ENCODE results near the gene SLC8A1. TPM values are rescaled to one million over a fixed set of nuclear protein-coding genes. Genes with fewer than 3 reads are reported as not detected.

Gene SLC8A1
- total RNA-seq, 1 experiment from 2014 or later: 1.6 TPM

DNA sequence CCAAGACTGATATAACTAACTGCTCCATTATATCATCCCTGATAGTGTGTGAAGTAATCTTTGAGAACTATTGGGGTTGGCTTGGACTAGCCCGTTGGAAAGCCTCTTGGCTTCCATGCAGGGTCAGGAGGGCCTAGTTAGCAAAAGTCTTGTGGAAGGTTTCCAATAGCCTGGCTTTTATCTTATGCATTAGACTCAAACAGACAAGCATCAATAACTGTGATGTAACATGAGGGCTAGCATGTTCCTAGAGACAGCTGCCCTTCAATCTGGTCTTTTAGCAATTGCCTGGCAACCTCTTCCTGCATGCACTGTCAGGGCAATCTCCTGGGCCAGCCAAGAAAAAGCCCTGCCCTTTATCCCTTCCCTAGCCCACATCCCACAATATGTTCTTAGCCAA is 18.2 kb downstream of the SLC8A1 start:
- Mint-ChIP-seq H3K4me3 (ENCODE audit: unreplicated experiment) (no peak overlapping the region), H3K36me3 (ENCODE audit: insufficient read depth, unreplicated experiment) (no peaks in the 10 kb centered on the region), H3K27ac (ENCODE audit: low read depth, unreplicated experiment) (peak overlapping the region; percentile 15), H3K9me3 (ENCODE audit: unreplicated experiment) (no peaks in the 10 kb centered on the region), H3K27me3 (ENCODE audit: insufficient read depth, unreplicated experiment) (no peaks in the 10 kb centered on the region), H3K4me1 (ENCODE audit: insufficient read depth, unreplicated experiment) (peaks cover 51% of the 10 kb centered on the region)
- ChIA-PET CTCF (interaction anchor here (0.9 kb wide), 1 partner anchor 213 kb away, joined by 3 read pairs; no protein-coding TSS in a partner anchor), POLR2A (no interaction called here)
- intact Hi-C loops (cut with micrococcal nuclease): no loop called here
- TF ChIP-seq, protein P1, sequence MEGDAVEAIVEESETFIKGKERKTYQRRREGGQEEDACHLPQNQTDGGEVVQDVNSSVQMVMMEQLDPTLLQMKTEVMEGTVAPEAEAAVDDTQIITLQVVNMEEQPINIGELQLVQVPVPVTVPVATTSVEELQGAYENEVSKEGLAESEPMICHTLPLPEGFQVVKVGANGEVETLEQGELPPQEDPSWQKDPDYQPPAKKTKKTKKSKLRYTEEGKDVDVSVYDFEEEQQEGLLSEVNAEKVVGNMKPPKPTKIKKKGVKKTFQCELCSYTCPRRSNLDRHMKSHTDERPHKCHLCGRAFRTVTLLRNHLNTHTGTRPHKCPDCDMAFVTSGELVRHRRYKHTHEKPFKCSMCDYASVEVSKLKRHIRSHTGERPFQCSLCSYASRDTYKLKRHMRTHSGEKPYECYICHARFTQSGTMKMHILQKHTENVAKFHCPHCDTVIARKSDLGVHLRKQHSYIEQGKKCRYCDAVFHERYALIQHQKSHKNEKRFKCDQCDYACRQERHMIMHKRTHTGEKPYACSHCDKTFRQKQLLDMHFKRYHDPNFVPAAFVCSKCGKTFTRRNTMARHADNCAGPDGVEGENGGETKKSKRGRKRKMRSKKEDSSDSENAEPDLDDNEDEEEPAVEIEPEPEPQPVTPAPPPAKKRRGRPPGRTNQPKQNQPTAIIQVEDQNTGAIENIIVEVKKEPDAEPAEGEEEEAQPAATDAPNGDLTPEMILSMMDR (IDR thresholded peaks at IDR 0.05; ENCODE audit: unreplicated experiment): no peak
- no TSS peak for BruUV-seq (replicated peaks)
- peak; percentile 17 for DNase-seq (ENCODE audit: unreplicated experiment)

DNA sequence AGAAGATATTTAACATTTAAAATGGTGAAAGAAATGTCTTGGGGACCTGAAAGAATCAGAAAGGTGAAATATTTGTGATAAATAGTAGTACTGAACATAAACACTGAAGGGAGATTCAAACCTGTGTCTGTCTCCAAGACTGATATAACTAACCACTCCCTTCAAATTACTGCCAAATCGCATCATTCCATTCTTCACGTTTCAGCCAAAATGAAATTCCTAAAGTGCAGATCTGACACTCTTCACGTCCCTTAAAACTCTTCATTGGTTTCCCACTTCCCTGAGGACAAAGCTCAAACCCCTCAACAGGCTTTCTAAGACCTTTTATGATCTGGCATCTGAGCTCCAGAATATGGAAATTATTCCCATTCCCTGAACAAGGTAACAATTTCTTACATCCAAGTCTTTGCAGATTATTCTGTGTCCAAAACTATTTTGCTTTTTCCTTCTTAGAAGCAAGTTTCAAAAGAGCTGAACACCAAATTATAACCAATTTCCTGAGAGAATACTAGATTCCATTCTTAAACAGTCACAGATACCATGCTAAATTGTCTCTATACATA is 18.9 kb downstream of the SLC8A1 start:
- Mint-ChIP-seq H3K4me3 (ENCODE audit: unreplicated experiment) (no peak overlapping the region), H3K27ac (ENCODE audit: low read depth, unreplicated experiment) (no peak overlapping the region), H3K27me3 (ENCODE audit: insufficient read depth, unreplicated experiment) (no peaks in the 10 kb centered on the region), H3K4me1 (ENCODE audit: insufficient read depth, unreplicated experiment) (peaks cover 44% of the 10 kb centered on the region), H3K9me3 (ENCODE audit: unreplicated experiment) (no peaks in the 10 kb centered on the region), H3K36me3 (ENCODE audit: insufficient read depth, unreplicated experiment) (no peaks in the 10 kb centered on the region)
- no peak for DNase-seq (ENCODE audit: unreplicated experiment)
- no TSS peak for BruUV-seq (replicated peaks)
- intact Hi-C loops (cut with micrococcal nuclease): no loop called here
- TF ChIP-seq, protein P1 (IDR thresholded peaks at IDR 0.05; ENCODE audit: unreplicated experiment): no peak
- POLR2A ChIA-PET: interaction anchor here (0.8 kb wide), 1 partner anchor 79 kb away, joined by 3 read pairs; no protein-coding TSS in a partner anchor
- CTCF ChIA-PET: interaction anchor here (0.6 kb wide), 1 partner anchor 206 kb away, joined by 4 read pairs; no protein-coding TSS in a partner anchor

DNA sequence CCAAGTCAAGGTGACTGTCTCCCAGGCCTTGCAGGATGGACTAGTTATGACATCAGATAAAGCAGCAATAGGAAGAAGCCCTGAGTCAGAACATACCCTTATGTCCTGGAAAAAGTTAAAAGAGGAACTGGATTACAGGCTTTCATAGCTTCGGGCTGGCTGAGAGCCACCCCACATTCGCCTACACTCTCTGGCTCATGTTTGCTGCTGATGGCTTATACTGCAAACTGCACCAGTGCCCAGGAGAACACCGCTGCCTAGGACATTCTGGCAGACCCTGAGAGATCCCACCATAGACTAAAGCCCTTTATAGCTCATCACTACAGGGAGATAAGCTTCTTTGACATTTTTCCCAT is 20.3 kb downstream of the SLC8A1 start:
- Mint-ChIP-seq H3K4me3 (ENCODE audit: unreplicated experiment) (no peak overlapping the region), H3K27me3 (ENCODE audit: insufficient read depth, unreplicated experiment) (no peaks in the 10 kb centered on the region), H3K27ac (ENCODE audit: low read depth, unreplicated experiment) (peak overlapping the region; percentile 1), H3K9me3 (ENCODE audit: unreplicated experiment) (no peaks in the 10 kb centered on the region), H3K4me1 (ENCODE audit: insufficient read depth, unreplicated experiment) (peaks cover 44% of the 10 kb centered on the region), H3K36me3 (ENCODE audit: insufficient read depth, unreplicated experiment) (no peaks in the 10 kb centered on the region)
- ChIA-PET CTCF (interaction anchor here (1.3 kb wide), 1 partner anchor 18 kb away, joined by 6 read pairs; no protein-coding TSS in a partner anchor), POLR2A (no interaction called here)
- no TSS peak for BruUV-seq (replicated peaks)
- DNase-seq (ENCODE audit: unreplicated experiment): peak; percentile 60
- intact Hi-C loops (cut with micrococcal nuclease): no loop called here
- TF ChIP-seq, protein P1 (IDR thresholded peaks at IDR 0.05; ENCODE audit: unreplicated experiment): no peak

DNA sequence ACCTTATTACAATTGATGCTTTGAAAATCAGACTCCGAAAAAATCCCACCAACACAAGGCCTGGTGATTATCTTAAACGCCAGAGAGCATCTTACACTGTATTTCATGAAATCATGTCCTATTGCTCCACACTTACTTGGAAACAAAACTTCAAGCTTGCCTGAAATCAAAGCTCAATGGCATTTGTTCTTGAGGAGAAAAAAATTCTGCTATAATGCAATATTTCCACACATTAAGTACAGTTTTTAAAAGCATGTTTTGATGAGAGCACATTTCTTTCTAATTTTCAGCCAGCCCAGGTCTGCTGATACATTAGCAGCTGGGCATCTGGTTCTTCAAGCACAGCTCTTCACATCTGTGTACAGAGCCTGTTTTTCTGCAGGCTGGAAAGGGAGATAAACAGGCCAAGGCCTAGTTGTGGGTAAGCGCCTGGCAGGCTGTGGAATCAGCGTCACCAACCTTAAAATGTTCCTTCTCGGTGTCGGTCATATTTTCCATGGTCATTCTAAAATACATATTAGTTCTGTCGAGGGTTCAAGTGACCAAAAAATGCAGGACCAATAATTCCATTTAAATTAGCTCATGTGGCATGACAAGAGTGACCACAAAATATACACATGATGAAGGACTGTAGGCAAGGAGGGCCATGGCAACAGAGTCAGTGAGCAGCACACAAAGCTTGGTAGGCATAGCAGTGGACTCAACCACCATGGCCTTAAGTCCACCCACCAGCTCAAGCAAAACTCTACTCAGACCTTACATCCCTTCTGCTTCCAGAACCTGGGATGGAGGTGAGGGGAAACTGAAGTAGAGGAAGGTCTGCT is 20.9 kb downstream of the SLC8A1 start:
- ChIA-PET POLR2A (no interaction called here), CTCF (interaction anchor here (1.3 kb wide), 1 partner anchor 18 kb away, joined by 6 read pairs; no protein-coding TSS in a partner anchor)
- Mint-ChIP-seq H3K4me1 (ENCODE audit: insufficient read depth, unreplicated experiment) (peaks cover 44% of the 10 kb centered on the region), H3K9me3 (ENCODE audit: unreplicated experiment) (no peaks in the 10 kb centered on the region), H3K4me3 (ENCODE audit: unreplicated experiment) (no peak overlapping the region), H3K27ac (ENCODE audit: low read depth, unreplicated experiment) (no peak overlapping the region), H3K36me3 (ENCODE audit: insufficient read depth, unreplicated experiment) (no peaks in the 10 kb centered on the region), H3K27me3 (ENCODE audit: insufficient read depth, unreplicated experiment) (no peaks in the 10 kb centered on the region)
- intact Hi-C loops (cut with micrococcal nuclease): no loop called here
- no TSS peak for BruUV-seq (replicated peaks)
- TF ChIP-seq, protein P1 (IDR thresholded peaks at IDR 0.05; ENCODE audit: unreplicated experiment): no peak
- DNase-seq (ENCODE audit: unreplicated experiment): no peak
